Activated T-cell treated with anti-CD3 and anti-CD28 coated beads for 24 hours (primary cell): ENCODE data around the gene CALHM3.

ENCODE experiments used
- DNase-seq: peaks from one replicate; pipeline ENCODE4 v3.0.0-alpha.2; 2020; ENCODE audit warnings: low read depth

The CALHM3 gene

GRCh38 chr10:103450201-103450695 lies 28.8 kb downstream of the CALHM3 start:
- no peak for DNase-seq

GRCh38 chr10:103449208-103450144 lies 29.6 kb downstream of the CALHM3 start:
- no peak for DNase-seq

GRCh38 chr10:103448746-103449145 lies 30.3 kb downstream of the CALHM3 start:
- no peak for DNase-seq

- DNase-seq = no peak
These were observed 31.9 kb downstream of the CALHM3 start for GRCh38 chr10:103447187-103447586.

GRCh38 chr10:103445767-103446567 lies 33.1 kb downstream of the CALHM3 start:
- DNase-seq = no peak

- no peak for DNase-seq
These were observed 33.7 kb downstream of the CALHM3 start for GRCh38 chr10:103445366-103445765.

GRCh38 chr10:103444478-103444877 lies 34.6 kb downstream of the CALHM3 start:
- no peak for DNase-seq

GRCh38 chr10:103443475-103444185 lies 35.4 kb downstream of the CALHM3 start:
- DNase-seq = no peak

GRCh38 chr10:103442031-103442461 lies 37.0 kb downstream of the CALHM3 start:
- DNase-seq = no peak

- DNase-seq = no peak
These were observed 37.4 kb downstream of the CALHM3 start for GRCh38 chr10:103441611-103442010.

- no peak for DNase-seq
These were observed 37.8 kb downstream of the CALHM3 start for GRCh38 chr10:103441206-103441605.

GRCh38 chr10:103440416-103440815 lies 38.6 kb downstream of the CALHM3 start:
- DNase-seq = no peak

- no peak for DNase-seq
These were observed 39.3 kb downstream of the CALHM3 start for GRCh38 chr10:103439776-103440175.

GRCh38 chr10:103433858-103434257 lies 45.2 kb downstream of the CALHM3 start:
- no peak for DNase-seq

GRCh38 chr10:103431902-103432301 lies 47.1 kb downstream of the CALHM3 start:
- no peak for DNase-seq

GRCh38 chr10:103429647-103430046 lies 49.4 kb downstream of the CALHM3 start:
- DNase-seq = no peak

GRCh38 chr10:103428989-103429643 lies 49.9 kb downstream of the CALHM3 start:
- DNase-seq = no peak

GRCh38 chr10:103427866-103428265 lies 51.2 kb downstream of the CALHM3 start:
- no peak for DNase-seq

GRCh38 chr10:103423748-103424147 lies 55.3 kb downstream of the CALHM3 start:
- DNase-seq = no peak
